HepG2 (cell line): Measurements from ENCODE around the gene DDHD1. TPM values are rescaled to one million over a fixed set of nuclear protein-coding genes. Genes with fewer than 3 reads are reported as not detected.
A peak's percentile ranks its signal among the peaks of the same experiment; 100 is the strongest.

ENCODE experiments used
- ATAC-seq: fragments of 200-7000 bp; cut with Tn5 transposase; 3 replicates; pipeline ENCODE4 v1.9.1; 2020; ENCODE audit warnings: mild to moderate bottlenecking, moderate library complexity
- BruUV-seq: library from RNA; stranded (reverse); fragments of 400-500 nt; replicated peaks from 2 replicates; lab custom pipeline; 2021; lab: Mats Ljungman, UMichigan
- CTCF ChIA-PET: fragments of 300-600 bp; formaldehyde crosslinking; extraction: SDS; loops from one replicate; lab custom pipeline; 2021; ENCODE audit warnings: low total read pairs, inconsistent platforms, low intra/inter-chr PET ratio; lab: Yijun Ruan, JAX
- POLR2A ChIA-PET: fragments of 350-600 bp; sonication (Branson Sonifier 250); formaldehyde crosslinking; loops from one replicate; lab custom pipeline; 2020; ENCODE audit warnings: antibody characterized with exemption, inconsistent platforms; lab: Yijun Ruan, JAX
- DNase-seq: peaks from one replicate; pipeline ENCODE4 v3.0.0-alpha.2; 2015; ENCODE audit warnings: low spot score
- FAIRE-seq: peaks from 3 replicates; lab custom pipeline; 2011; peaks lifted over from hg19 to GRCh38; lab: Jason Lieb, UNC
- H2AFZ ChIP-seq: one replicate; pipeline ENCODE4 v1.6.1; 2011; ENCODE audit warnings: low read length, inconsistent platforms
- H3K27ac ChIP-seq: fragments of 300-600 bp; 3 replicates; pipeline ENCODE4 v1.8.0; 2011; ENCODE audit warnings: mixed run types, mild to moderate bottlenecking, mixed read lengths, low read length, inconsistent platforms; ENCODE audit not compliant: insufficient read depth; ENCODE audit errors: extremely low read length
- H3K27me3 ChIP-seq, 2 experiments: fragments of 200-600 bp in 1 of 2; 2 replicates in 1 of 2; 3 replicates in 1 of 2; pipeline versions ENCODE4 v1.6.0 to v1.8.0; 2011; ENCODE audit warnings: low read length in 2 of 2, mild to moderate bottlenecking in 2 of 2, moderate library complexity in 2 of 2, inconsistent platforms in 1 of 2; ENCODE audit not compliant: insufficient read depth in 2 of 2, control insufficient read depth in 1 of 2
- H3K36me3 ChIP-seq, 2 experiments: fragments of 200-600 bp in 1 of 2; replicated peaks in 1 of 2; 2 replicates in 1 of 2; 3 replicates in 1 of 2; pipeline versions ENCODE4 v1.5.1 to v1.8.0; 2011; ENCODE audit warnings: low read length in 2 of 2, inconsistent platforms in 1 of 2; ENCODE audit not compliant: insufficient read depth in 2 of 2, control insufficient read depth in 1 of 2
- H3K4me1 ChIP-seq: 2 replicates; pipeline ENCODE4 v1.5.1; 2012; ENCODE audit warnings: low read length, inconsistent platforms; ENCODE audit not compliant: insufficient read depth
- H3K4me2 ChIP-seq: 2 replicates; pipeline ENCODE4 v1.6.0; 2011; ENCODE audit warnings: low read depth, low read length, inconsistent platforms
- H3K4me3 ChIP-seq, 3 experiments: fragments of 200-600 bp in 1 of 3; sonication (generic), shearing (Covaris generic) in 1 of 3; replicated peaks in 1 of 3; 2 replicates each; pipeline ENCODE4 v1.5.1; 2011 to 2016; ENCODE audit warnings: low read length in 3 of 3, inconsistent platforms in 2 of 3, low read depth in 2 of 3, mild to moderate bottlenecking in 2 of 3, control low read depth in 1 of 3, mixed read lengths in 1 of 3; ENCODE audit not compliant: insufficient read depth in 1 of 3
- H3K79me2 ChIP-seq: one replicate; pipeline ENCODE4 v1.6.1; 2011; ENCODE audit warnings: low read length, inconsistent platforms; ENCODE audit not compliant: insufficient read depth
- H3K9ac ChIP-seq: 2 replicates; pipeline ENCODE4 v1.6.0; 2011; ENCODE audit warnings: mild to moderate bottlenecking, low read depth, low read length, inconsistent platforms; ENCODE audit not compliant: insufficient read depth
- H3K9me3 ChIP-seq: 2 replicates; pipeline ENCODE4 v1.5.1; 2012; ENCODE audit warnings: mild to moderate bottlenecking, low read length
- H4K20me1 ChIP-seq: 2 replicates; pipeline ENCODE4 v1.6.0; 2011; ENCODE audit warnings: inconsistent platforms, mild to moderate bottlenecking, low read length, moderate library complexity; ENCODE audit not compliant: insufficient read depth
- CEBPB ChIP-seq: IDR thresholded peaks from 2 replicates; pipeline ENCODE4 v1.6.1; 2011; ENCODE audit warnings: low read depth, low read length, improper control_type of control experiment, borderline replicate concordance
- SOX6 ChIP-seq, 2 experiments: fragments of 450-650 bp in 1 of 2; sonication (generic) in 1 of 2; formaldehyde crosslinking in 1 of 2; IDR thresholded peaks; 2 replicates each; pipeline versions ENCODE4 v1.4.0 to v1.6.1; 2017 to 2020; ENCODE audit warnings: antibody characterized with exemption in 1 of 2, mild to moderate bottlenecking in 1 of 2, missing genetic modification reagents in 1 of 2
- TAF15 ChIP-seq: fragments of 200-400 bp; formaldehyde crosslinking; IDR thresholded peaks from one replicate; pipeline ENCODE4 v1.6.1; 2018; ENCODE audit warnings: mild to moderate bottlenecking, low read depth, low read length; ENCODE audit not compliant: poor library complexity, severe bottlenecking
- ZBTB8A ChIP-seq: sonication (generic); formaldehyde crosslinking; IDR thresholded peaks from 2 replicates; pipeline ENCODE4 v1.4.0; 2020; ENCODE audit warnings: mild to moderate bottlenecking, low read depth, missing genetic modification reagents, borderline replicate concordance
- ZNF577 ChIP-seq: sonication (generic); formaldehyde crosslinking; IDR thresholded peaks from 2 replicates; pipeline ENCODE4 v1.4.0; 2020; ENCODE audit warnings: mild to moderate bottlenecking, low read depth, missing genetic modification reagents, borderline replicate concordance
- whole genome bisulfite sequencing: methylation state at CpG from one replicate; pipeline ENCODE4 v1.1.6; 2017; ENCODE audit warnings: low lambda C conversion rate; 5-methylcytosine and 5-hydroxymethylcytosine counted together
- in situ Hi-C: cut with HindIII; loops from 2 replicates; pipeline ENCODE4 v1.10.0; 2017; ENCODE audit warnings: low pct_unique_long_range_greater_than_20kb; ENCODE audit not compliant: extremely low pct_ligation_motif_present
- intact Hi-C: fragments of 100-400 bp; cut with micrococcal nuclease; formaldehyde crosslinking; loops from one replicate; pipeline ENCODE4 v1.10.0; 2022; ENCODE audit not compliant: unreplicated experiment
- polyA plus RNA-seq, 8 experiments: library from polyadenylated mRNA; depleted of rRNA in 3 of 8; stranded (reverse) in 7 of 8; unstranded in 1 of 8; fragments of >200 nt; fragmentation: Illumina TruSeq in 4 of 8; extraction: Trizol in 4 of 8; gene quantifications; 2 replicates each; pipeline versions ENCODE4 v1.2.1 to v1.2.3, GENCODE V29; 2011 to 2016; ENCODE audit warnings: low read depth in 4 of 8, missing spikeins in 1 of 8, mixed read lengths in 1 of 8; ENCODE audit not compliant: insufficient read depth in 1 of 8
- total RNA-seq, 5 experiments: library from RNA; depleted of rRNA; stranded (reverse); fragments of >200 nt; fragmentation: Illumina TruSeq; extraction: Trizol; gene quantifications; 2 replicates each; pipeline ENCODE4 v1.2.3, GENCODE V29; 2016; ENCODE audit warnings: low read depth in 1 of 5
- TF ChIP-seq, protein P1 (sequence below): sonication (generic); formaldehyde crosslinking; IDR thresholded peaks from 2 replicates; pipeline ENCODE4 v1.4.0; 2020; ENCODE audit warnings: missing genetic modification reagents
- TF ChIP-seq, protein P2 (sequence below): IDR thresholded peaks from 2 replicates; pipeline ENCODE4 v1.6.1; 2016
- TF ChIP-seq, protein P3 (sequence below): sonication (generic); formaldehyde crosslinking; IDR thresholded peaks from 2 replicates; pipeline ENCODE4 v1.4.0; 2020; ENCODE audit warnings: missing genetic modification reagents
- TF ChIP-seq, protein P4 (sequence below): sonication (generic); formaldehyde crosslinking; IDR thresholded peaks from 2 replicates; pipeline ENCODE4 v1.5.1; 2020; ENCODE audit warnings: missing genetic modification reagents, mild to moderate bottlenecking, borderline replicate concordance

Gene DDHD1
- total and polyA plus RNA-seq, 2 of the 13 experiments (the other 11 are each of a cell fraction or from before 2014, with no cell fraction given), result 4.6 to 8.3 TPM

DNA sequence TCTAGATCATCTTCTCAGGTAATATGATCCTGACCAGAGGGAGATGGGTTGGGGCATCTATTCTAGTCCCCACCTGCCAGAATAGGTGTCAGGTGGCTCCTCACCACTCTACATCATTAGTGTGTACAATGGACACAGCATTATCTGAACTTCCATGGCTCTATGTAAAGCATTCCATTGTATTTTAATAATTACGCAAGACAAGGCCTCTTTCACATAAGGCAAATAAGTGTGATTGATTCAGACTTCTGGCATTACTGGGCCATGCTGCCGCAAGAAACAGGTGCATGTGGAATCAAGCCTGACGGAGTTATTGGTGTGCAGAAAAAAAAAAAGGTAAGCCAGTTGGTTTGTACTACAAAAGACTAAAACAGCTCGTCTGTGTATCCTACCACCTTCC lies 3.1 kb upstream of the DDHD1 start:
- peaks cover 10% of the 10 kb centered on the region for H3K4me1 ChIP-seq
- ATAC-seq, result no peak
- BruUV-seq, result no TSS peak
- ChIA-PET POLR2A (no interaction called here), CTCF (no interaction called here)
- in situ Hi-C loops, result no loop called here
- TF ChIP-seq ZBTB8A (CRISPR knock-in tag), result no peak
- TF ChIP-seq SOX6 (IDR thresholded peaks at IDR 0.05), result no peak
- peak; percentile 17; the same call in 1 of the 2 replicates for TF ChIP-seq SOX6 (CRISPR knock-in tag; IDR thresholded peaks at IDR 0.05)
- peak; percentile 78; the same call in 1 of the 2 replicates for TF ChIP-seq CEBPB
- FAIRE-seq, result no peak
- H3K4me2 ChIP-seq, result no peak overlapping the region
- H2AFZ ChIP-seq, result no peak overlapping the region
- H3K27ac ChIP-seq, result no peak overlapping the region
- peaks cover 3% of the 10 kb centered on the region; the same call in 1 of the 2 replicates for H4K20me1 ChIP-seq
- H3K4me3 ChIP-seq, result no peak overlapping the region
- intact Hi-C loops, result no loop called here
- H3K9me3 ChIP-seq, result no peaks in the 10 kb centered on the region
- 41% methylated on average over 4 of the region's 4 CpGs for WGBS
- H3K9ac ChIP-seq, result no peak overlapping the region
- H3K79me2 ChIP-seq, result peaks cover 8% of the 10 kb centered on the region
- DNase-seq, result no peak
- no peaks in the 10 kb centered on the region for H3K36me3 ChIP-seq
- no peaks in the 10 kb centered on the region for H3K27me3 ChIP-seq

DNA sequence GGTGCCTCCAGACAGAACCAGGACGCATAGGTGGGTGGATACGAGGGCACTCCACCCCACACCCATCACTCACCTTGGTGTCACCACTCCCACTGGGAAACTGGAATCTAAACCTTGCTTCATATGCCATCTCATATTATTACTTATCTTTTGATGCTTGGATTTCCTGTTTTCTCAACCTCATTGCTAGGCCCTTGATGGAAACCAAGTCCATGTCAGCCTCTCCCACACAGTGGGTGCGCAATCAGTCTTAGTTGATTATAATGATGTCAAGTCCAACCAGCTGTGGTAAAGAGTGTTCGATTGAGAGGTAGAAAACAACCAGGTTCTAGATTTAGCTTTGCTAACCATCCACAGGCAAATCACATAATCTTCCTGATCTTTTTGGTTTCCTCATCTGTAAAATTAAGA lies 584 bp upstream of the DDHD1 start:
- ATAC-seq, result no peak
- peaks cover 36% of the 10 kb centered on the region for H3K4me1 ChIP-seq
- TSS peak; percentile 85 for BruUV-seq
- no peak for DNase-seq
- H3K36me3 ChIP-seq, result no peaks in the 10 kb centered on the region
- H3K79me2 ChIP-seq, result peaks cover 28% of the 10 kb centered on the region
- in situ Hi-C loops (no loop called here), intact Hi-C loops (no loop called here)
- peak overlapping the region; percentile 80 for H3K4me2 ChIP-seq
- H4K20me1 ChIP-seq, result peaks cover 8% of the 10 kb centered on the region; the same call in 1 of the 2 replicates
- no peaks in the 10 kb centered on the region for H3K27me3 ChIP-seq
- FAIRE-seq, result no peak
- ChIA-PET CTCF (no interaction called here), POLR2A (interaction anchor here (1.0 to 1.3 kb wide), 2 partner anchors 11 to 14 kb away, joined by 3 to 6 read pairs; no protein-coding TSS in a partner anchor)
- H3K4me3 ChIP-seq, result peak overlapping the region; percentile 82 to 87 (median 87); a peak in 5 of 6 replicates
- peak overlapping the region; percentile 70 for H3K9ac ChIP-seq
- no peak overlapping the region for H3K27ac ChIP-seq
- WGBS, result 27% methylated on average over 4 of the region's 4 CpGs
- no peaks in the 10 kb centered on the region for H3K9me3 ChIP-seq
- peak overlapping the region; percentile 86 for H2AFZ ChIP-seq
- TF ChIP-seq, protein P1, sequence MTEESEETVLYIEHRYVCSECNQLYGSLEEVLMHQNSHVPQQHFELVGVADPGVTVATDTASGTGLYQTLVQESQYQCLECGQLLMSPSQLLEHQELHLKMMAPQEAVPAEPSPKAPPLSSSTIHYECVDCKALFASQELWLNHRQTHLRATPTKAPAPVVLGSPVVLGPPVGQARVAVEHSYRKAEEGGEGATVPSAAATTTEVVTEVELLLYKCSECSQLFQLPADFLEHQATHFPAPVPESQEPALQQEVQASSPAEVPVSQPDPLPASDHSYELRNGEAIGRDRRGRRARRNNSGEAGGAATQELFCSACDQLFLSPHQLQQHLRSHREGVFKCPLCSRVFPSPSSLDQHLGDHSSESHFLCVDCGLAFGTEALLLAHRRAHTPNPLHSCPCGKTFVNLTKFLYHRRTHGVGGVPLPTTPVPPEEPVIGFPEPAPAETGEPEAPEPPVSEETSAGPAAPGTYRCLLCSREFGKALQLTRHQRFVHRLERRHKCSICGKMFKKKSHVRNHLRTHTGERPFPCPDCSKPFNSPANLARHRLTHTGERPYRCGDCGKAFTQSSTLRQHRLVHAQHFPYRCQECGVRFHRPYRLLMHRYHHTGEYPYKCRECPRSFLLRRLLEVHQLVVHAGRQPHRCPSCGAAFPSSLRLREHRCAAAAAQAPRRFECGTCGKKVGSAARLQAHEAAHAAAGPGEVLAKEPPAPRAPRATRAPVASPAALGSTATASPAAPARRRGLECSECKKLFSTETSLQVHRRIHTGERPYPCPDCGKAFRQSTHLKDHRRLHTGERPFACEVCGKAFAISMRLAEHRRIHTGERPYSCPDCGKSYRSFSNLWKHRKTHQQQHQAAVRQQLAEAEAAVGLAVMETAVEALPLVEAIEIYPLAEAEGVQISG (CRISPR knock-in tag), result no peak
- TF ChIP-seq, protein P2, sequence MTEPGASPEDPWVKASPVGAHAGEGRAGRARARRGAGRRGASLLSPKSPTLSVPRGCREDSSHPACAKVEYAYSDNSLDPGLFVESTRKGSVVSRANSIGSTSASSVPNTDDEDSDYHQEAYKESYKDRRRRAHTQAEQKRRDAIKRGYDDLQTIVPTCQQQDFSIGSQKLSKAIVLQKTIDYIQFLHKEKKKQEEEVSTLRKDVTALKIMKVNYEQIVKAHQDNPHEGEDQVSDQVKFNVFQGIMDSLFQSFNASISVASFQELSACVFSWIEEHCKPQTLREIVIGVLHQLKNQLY (CRISPR knock-in tag), result 0 out of 2 replicates have a peak, but pooled peaks have one; percentile 11
- TF ChIP-seq, protein P3, sequence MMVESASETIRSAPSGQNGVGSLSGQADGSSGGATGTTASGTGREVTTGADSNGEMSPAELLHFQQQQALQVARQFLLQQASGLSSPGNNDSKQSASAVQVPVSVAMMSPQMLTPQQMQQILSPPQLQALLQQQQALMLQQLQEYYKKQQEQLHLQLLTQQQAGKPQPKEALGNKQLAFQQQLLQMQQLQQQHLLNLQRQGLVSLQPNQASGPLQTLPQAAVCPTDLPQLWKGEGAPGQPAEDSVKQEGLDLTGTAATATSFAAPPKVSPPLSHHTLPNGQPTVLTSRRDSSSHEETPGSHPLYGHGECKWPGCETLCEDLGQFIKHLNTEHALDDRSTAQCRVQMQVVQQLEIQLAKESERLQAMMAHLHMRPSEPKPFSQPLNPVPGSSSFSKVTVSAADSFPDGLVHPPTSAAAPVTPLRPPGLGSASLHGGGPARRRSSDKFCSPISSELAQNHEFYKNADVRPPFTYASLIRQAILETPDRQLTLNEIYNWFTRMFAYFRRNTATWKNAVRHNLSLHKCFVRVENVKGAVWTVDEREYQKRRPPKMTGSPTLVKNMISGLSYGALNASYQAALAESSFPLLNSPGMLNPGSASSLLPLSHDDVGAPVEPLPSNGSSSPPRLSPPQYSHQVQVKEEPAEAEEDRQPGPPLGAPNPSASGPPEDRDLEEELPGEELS (CRISPR knock-in tag), result no peak
- TF ChIP-seq TAF15, result no peak
- TF ChIP-seq ZNF577, result no peak
- TF ChIP-seq, protein P4, sequence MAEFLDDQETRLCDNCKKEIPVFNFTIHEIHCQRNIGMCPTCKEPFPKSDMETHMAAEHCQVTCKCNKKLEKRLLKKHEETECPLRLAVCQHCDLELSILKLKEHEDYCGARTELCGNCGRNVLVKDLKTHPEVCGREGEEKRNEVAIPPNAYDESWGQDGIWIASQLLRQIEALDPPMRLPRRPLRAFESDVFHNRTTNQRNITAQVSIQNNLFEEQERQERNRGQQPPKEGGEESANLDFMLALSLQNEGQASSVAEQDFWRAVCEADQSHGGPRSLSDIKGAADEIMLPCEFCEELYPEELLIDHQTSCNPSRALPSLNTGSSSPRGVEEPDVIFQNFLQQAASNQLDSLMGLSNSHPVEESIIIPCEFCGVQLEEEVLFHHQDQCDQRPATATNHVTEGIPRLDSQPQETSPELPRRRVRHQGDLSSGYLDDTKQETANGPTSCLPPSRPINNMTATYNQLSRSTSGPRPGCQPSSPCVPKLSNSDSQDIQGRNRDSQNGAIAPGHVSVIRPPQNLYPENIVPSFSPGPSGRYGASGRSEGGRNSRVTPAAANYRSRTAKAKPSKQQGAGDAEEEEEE (CRISPR knock-in tag), result no peak
